ENCODE data around the gene CAMK1. TPM values are rescaled to one million over a fixed set of nuclear protein-coding genes. Genes with fewer than 3 reads are reported as not detected.

CAMK1 gene
- total and polyA plus RNA-seq, 2 of the 4 experiments (the other 2 are of a cell fraction), result 33.3 to 36.4 TPM

DNA sequence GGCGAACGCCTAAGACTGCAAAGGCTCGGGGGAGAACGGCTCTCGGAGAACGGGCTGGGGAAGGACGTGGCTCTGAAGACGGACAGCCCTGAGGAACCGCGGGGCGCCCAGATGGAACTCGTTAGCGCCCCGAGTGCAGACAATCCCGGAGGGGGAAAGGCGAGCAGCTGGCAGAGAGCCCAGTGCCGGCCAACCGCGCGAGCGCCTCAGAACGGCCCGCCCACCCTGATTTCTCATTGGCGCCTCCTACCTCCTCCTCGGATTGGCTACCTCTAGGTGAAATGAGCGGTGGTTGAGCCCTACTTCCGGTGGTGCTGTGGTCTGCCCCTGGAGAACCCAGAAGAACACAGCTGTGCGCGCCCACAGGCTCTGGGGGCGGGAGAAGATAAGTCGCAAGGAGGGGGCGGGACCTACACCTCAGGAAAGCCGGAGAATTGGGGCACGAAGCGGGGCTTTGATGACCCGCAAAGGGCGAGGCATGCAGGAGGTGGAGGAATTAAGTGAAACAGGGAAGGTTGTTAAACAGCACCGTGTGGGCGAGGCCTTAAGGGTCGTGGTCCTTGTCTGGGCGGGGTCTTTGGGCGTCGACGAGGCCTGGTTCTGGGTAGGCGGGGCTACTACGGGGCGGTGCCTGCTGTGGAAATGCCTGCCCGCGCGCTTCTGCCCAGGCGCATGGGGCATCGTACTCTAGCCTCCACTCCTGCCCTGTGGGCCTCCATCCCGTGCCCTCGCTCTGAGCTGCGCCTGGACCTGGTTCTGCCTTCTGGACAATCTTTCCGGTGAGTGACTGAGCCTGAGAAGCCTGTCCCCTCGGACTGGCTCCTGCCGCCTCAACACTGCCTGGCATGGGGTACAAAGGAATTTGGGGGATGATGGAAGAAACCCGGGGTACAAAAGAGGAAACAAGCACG, 19.8 kb downstream of the CAMK1 start, which contains the start of gene OGG1 (continued):
- TF ChIP-seq, protein P1, sequence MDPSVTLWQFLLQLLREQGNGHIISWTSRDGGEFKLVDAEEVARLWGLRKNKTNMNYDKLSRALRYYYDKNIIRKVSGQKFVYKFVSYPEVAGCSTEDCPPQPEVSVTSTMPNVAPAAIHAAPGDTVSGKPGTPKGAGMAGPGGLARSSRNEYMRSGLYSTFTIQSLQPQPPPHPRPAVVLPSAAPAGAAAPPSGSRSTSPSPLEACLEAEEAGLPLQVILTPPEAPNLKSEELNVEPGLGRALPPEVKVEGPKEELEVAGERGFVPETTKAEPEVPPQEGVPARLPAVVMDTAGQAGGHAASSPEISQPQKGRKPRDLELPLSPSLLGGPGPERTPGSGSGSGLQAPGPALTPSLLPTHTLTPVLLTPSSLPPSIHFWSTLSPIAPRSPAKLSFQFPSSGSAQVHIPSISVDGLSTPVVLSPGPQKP (IDR thresholded peaks at IDR 0.05; ENCODE audit: borderline replicate concordance, low read depth, low read length), result no peak
- TF ChIP-seq CHD1 (IDR thresholded peaks at IDR 0.05; ENCODE audit: low read depth, low read length) (no peak), POLR2A (IDR thresholded peaks at IDR 0.05; ENCODE audit: low read depth, low read length) (peak; percentile 27; the same call in 1 of the 2 replicates), MAFK (IDR thresholded peaks at IDR 0.05; ENCODE audit: low read depth, low read length) (no peak)

Measured in IMR-90 (cell line).